HG02840 (cell line): ENCODE data around the gene GLYATL1B.
"Not testable (repeated sequence)": the region's sequence is repeated elsewhere in the genome, so short reads cannot be mapped to it uniquely, and the experiment has no call there.

Source experiments
- ATAC-seq: cut with Tn5 transposase; IDR thresholded peaks from one replicate; pipeline ENCODE4 v1.9.1; 2021; ENCODE audit warnings: mild to moderate bottlenecking, moderate library complexity, moderate number of reproducible peaks; ENCODE audit not compliant: unreplicated experiment, low FRiP score

The GLYATL1B gene, protein sequence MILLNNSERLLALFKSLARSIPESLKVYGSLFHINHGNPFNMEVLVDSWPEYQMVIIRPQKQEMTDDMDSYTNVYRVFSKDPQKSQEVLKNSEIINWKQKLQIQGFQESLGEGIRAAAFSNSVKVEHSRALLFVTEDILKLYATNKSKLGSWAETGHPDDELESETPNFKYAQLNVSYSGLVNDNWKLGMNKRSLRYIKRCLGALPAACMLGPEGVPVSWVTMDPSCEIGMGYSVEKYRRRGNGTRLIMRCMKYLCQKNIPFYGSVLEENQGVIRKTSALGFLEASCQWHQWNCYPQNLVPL

GRCh38 chr11:59086007-59086406, at the start of gene GLYATL1B:
Gene GLYATL1B (plus strand): TSS chr11:59086307. CDS start chr11:59086307, 0 bp downstream.
- not testable (repeated sequence) for ATAC-seq

DNA sequence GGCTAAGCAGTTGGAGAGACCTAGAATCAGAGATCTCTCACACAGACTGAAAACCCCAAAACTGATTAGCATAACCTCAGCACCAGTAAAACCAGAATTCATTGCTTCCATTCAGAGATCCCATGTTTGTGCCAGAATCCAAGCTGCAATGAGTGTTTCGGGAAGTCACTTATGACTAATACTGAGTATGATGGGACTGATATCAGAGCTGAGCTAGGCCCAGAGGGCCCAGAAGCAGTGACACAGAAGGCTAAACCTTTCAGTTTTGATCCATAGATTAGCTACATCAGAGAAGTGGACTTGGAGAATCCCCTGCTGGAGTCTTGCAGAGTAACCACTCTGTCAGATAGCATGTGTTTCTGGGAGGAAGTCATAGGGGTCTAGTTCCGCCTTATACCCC, 49.6 kb upstream of the GLYATL1B start:
- not testable (repeated sequence) for ATAC-seq

GRCh38 chr11:59037434-59037833, 48.7 kb upstream of the GLYATL1B start:
- not testable (repeated sequence) for ATAC-seq

DNA sequence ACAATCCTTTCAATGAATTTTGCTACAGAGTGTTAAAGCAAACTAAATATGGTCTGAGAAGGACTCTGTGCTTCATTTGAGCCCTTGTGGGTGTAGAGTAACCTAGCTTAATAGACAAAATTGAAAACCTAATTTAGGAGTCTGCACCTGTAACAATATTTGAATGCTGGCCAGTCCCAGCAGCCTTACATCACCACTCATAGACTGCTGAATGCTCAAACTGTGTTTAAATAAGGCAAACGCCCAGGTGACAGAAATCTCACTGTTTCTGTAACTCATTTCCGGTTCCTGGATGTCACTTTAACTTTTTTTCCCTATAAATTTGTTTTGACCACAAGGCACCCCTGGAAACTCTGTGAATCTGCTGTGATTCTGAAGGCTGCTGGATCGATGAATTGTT, 45.5 kb upstream of the GLYATL1B start:
- no peak for ATAC-seq

DNA sequence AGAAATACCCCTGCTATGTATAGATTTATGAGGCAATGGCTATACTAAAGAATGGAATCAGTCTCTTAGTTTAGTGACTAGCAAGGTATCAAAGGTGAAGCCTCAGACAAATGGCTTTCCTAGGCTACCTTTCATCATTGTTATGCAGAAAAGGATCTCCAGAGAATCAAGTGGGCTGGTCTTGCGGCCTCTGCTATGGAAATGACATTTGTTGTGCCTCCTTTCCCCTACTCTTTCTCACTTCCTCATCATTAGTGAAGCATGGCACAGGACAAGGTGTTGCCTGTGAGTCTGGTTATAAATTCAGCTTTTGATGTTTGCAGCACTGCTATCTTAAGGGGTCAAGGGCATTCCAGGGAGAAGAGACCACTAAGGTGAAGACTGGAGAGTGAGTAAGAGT, 34.7 kb upstream of the GLYATL1B start:
- not testable (repeated sequence) for ATAC-seq

- ATAC-seq: not testable (repeated sequence)
Measured at GRCh38 chr11:59052355-59052754, 33.8 kb upstream of the GLYATL1B start.

DNA sequence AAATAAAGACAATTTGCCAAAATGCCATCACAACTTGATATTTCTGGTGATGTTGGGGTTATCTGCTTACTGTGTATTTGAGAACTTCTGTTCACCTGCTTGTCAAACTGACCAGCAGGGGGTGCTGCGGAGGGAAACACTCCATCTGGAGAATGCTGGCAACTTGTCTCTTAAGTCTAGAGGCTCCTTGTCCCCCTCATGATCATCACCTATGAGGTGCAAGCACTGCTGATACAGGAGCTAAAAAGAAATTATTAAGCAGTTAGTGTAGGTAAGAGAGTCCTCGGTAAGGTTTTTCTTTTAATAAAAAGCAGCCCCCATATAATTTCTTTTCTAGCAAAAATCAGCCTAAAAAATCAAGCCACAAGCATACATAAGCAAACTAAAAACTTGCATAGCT, 32.7 kb upstream of the GLYATL1B start:
- no peak for ATAC-seq

DNA sequence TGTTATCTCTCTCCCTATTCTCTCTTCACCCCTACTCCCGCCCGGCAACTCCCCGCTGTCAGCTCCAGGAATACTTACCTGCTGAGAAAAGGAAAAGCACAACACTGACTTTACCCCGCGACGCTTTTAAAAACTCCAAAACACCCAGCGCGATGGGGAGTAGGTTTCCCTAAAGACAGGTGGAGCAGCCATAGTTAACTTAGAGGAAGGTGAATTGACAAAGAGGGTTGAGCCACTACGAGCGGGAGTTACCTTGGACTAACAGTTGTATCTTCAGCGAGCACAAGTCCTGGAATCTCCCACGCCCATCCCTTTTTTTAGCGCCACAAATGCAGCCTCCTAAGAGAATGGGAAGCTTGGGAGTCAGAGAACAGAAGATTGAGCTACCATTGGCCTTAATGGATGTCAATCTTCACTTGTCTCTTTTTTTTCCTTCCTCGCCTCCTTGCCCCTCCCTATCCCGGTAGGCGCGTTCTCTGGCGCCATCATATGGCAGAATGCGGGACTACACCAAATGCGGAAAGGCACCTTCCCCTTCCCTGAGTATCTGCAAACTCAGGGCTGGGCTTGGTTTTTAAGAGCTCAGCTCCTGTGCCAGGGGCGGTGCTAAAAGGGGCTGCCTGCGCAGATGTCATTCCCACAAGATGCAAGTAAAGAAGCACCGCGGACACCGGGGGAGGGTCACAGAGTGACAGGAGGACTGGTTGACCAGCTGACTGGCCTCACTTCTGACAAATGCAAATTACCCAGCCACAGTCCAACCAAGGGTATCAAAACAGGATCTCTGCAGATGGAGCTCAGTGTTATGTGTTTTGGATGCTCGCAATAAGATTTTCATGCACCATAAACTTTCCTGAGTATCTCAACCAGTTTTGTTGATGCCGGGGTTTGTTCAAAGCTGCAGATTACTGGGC, 27.7 kb upstream of the GLYATL1B start:
- ATAC-seq: peak; percentile 87

- ATAC-seq: not testable (repeated sequence)
Measured at GRCh38 chr11:59060096-59060495, 26.0 kb upstream of the GLYATL1B start.

DNA sequence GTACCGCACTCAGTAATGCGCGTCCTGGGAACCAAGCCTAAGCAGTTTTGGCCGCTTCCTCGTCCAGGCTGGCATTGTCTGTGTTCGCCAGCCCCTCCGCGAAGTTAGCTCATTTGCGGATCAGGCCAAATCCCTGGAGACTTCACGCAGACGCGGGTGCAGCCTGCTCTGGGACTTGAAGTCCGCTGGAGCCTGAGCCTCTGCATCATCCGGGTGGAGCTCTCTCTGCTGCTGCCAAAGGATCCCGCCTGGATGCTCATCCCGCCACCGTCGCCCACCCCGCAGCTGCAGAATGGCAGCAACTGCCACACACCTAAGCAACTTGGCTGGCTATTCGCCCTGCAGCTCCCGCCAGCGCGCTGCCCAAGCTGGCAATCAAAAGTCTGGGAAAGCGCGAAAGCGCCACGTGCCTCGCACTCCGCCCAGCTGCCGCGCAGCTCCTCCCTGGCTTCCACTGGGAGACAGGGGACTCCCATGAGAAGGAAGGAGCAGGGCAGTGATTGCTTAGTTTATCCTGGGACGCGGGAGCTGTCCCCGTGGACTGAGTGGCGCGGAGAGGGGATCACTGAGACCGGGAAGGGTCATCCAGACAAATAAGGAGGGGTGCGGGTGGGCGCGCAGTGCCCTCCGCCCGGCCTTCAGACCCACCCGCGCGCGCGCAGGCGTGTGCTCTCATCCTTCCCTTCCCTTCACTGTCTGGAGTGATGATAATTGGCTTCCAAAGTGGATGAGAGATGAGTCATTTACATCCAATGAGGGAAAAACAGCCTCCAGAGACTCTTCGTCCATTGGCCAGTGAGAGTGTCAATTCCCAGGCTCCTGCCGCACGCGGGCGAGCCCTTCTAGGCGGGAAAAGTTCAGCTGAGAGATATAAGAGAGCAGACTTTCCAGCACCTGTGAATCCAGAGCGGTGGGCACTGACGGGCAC, 23.2 kb upstream of the GLYATL1B start:
- no peak for ATAC-seq

DNA sequence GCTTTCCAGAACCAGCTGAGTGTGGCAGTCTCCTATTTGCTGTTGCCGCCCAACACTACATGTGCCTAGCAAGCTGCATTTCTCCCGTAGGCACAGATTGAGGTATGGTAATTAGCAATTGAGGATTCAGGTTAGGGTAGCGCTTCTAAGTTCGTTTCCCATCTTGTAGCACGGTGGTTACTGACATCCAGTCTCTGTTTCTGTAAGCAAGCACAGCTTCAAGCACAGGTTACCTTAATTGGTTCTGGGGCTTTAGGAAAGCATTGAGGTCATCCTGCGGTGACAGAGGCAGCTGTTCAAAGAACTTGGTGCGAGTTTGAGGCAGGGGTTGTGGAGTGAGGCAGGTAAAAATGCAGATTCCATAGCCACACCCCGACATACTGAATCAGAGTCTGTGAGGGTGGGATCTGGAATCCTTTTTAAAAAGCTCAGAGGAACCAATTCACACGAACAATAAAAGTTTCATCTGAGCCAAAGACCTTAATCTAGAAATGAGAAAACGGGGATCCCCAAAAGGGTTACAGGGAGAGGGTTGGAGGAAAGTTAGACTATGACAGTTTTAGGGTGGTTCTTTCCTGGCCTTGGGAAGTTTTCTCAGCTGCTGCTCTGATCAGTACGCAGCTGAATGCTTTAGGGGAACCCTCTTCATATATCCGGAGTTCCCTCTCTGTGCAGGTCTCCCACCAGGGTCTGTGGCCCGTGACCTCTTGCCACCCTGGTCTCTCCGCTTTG, 21.9 kb upstream of the GLYATL1B start:
- ATAC-seq: not testable (repeated sequence)

- no peak for ATAC-seq
Measured at GRCh38 chr11:59069087-59069486, 17.0 kb upstream of the GLYATL1B start.

- ATAC-seq: peak; percentile 83
Measured at GRCh38 chr11:59076876-59077571, 9.1 kb upstream of the GLYATL1B start.

GRCh38 chr11:59078435-59078834, 7.7 kb upstream of the GLYATL1B start:
- no peak for ATAC-seq

- no peak for ATAC-seq
Measured at GRCh38 chr11:59079086-59079485, 7.0 kb upstream of the GLYATL1B start.

DNA sequence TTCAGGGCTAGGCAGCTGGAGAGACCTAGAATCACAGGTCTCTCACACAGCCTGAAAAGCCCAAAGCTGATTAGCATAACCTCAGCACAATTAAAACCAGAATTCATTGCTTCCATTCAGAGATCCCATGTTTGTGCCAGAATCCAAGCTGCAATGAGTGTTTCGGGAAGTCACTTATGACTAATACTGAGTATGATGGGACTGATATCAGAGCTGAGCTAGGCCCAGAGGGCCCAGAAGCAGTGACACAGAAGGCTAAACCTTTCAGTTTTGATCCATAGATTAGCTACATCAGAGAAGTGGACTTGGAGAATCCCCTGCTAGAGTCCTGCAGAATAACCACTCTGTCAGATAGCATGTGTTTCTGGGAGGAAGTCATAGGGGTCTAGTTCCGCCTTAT, 5.7 kb upstream of the GLYATL1B start:
- not testable (repeated sequence) for ATAC-seq

DNA sequence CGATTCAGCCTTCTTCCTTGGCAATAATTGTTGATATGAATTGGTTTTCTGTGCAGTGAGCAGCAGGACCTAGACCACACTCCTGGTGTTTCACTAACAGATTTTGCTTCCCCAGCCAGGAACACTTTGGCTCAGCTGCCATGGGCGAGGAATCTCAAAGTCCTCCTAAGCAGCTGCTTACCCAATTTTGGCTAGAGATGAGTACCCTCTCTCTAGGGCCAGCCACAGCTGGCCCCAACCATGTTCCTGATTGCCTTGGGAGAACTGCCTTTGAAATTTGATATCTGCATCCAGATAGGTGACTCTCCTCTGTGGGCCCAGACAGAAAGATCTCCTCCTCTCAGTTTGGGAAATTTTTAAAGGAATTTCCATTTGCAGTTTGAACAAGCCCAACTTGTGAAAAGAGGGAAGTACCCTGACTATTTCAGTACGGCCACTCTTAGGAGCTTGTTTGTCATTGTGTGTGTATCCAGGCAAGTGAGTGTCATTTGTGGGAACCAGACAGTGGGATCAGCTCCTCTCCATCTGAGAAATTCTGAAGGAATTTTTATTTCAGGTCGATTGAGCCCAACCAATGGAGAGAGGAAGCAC, 4.6 kb upstream of the GLYATL1B start:
- ATAC-seq: not testable (repeated sequence)

DNA sequence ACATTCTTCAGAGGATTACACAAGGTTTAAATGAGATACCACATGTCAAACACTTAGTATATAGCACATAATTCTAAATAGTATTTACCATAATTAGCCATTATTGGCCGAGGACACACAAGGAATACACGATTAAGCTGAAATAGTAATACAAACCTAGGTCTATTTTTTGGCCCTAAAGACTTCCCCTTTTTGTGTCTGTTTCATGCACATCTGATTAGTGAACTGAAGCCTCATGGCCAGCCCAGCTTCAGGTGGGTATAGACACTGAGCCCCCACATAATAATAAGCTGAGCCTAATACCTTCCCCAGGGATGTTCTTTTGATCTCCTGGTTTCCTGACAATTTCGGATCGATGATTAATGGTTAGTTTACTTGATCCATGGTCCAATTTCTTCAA, 2.1 kb downstream of the GLYATL1B start:
- no peak for ATAC-seq

GRCh38 chr11:59093576-59093975, 7.5 kb downstream of the GLYATL1B start:
- not testable (repeated sequence) for ATAC-seq
